Right kidney (tissue), 9 donors: ENCODE data around the gene TMEM145.
A peak's percentile ranks its signal among the peaks of the same experiment; 100 is the strongest.
"Not testable (repeated sequence)": the region's sequence is repeated elsewhere in the genome, so short reads cannot be mapped to it uniquely, and the experiment has no call there.

Experiments
- DNase-seq: peaks from one replicate; pipeline ENCODE4 v3.0.0-alpha.2; 2016
- long read RNA-seq, 8 donors: transcript quantifications; one replicate each; lab custom pipeline, GENCODE V29; 2026

Gene TMEM145
- long read RNA-seq, donor 1: 0 reads
- long read RNA-seq, donor 2: 0 reads
- long read RNA-seq, donor 3: 0 reads
- long read RNA-seq, donor 4: 0 reads
- long read RNA-seq, donor 5: 0 reads
- long read RNA-seq, donor 6: 0 reads
- long read RNA-seq, donor 7: 0 reads
- long read RNA-seq, donor 8: 0 reads

GRCh38 chr19:42313096-42313839 is at the start of gene TMEM145:
Gene TMEM145 (plus strand): TSS chr19:42313309. CDS start chr19:42313377, 68 bp downstream.
- DNase-seq: peak; percentile 73

- not testable (repeated sequence) for DNase-seq
These were observed 47.0 kb upstream of the TMEM145 start for GRCh38 chr19:42266105-42266504.

- not testable (repeated sequence) for DNase-seq
These were observed 46.0 kb upstream of the TMEM145 start for GRCh38 chr19:42266928-42267603.

GRCh38 chr19:42267644-42268141 is 45.4 kb upstream of the TMEM145 start:
- DNase-seq: no peak

GRCh38 chr19:42268142-42268703 is 44.9 kb upstream of the TMEM145 start:
- peak; percentile 100 for DNase-seq

- DNase-seq: peak; percentile 95
These were observed 44.2 kb upstream of the TMEM145 start, which contains the start of gene CIC for GRCh38 chr19:42268704-42269477. Gene CIC (plus strand): TSS chr19:42269252. CDS start chr19:42271784, 2,532 bp downstream.

GRCh38 chr19:42269478-42270345 is 43.4 kb upstream of the TMEM145 start:
- no peak for DNase-seq

- DNase-seq: no peak
These were observed 42.6 kb upstream of the TMEM145 start for GRCh38 chr19:42270346-42271044.

- no peak for DNase-seq
These were observed 42.1 kb upstream of the TMEM145 start for GRCh38 chr19:42271045-42271419.

- DNase-seq: no peak
These were observed 41.1 kb upstream of the TMEM145 start for GRCh38 chr19:42271861-42272534.

- DNase-seq: no peak
These were observed 40.6 kb upstream of the TMEM145 start for GRCh38 chr19:42272535-42272897.

GRCh38 chr19:42272989-42273406 is 40.1 kb upstream of the TMEM145 start:
- no peak for DNase-seq

- no peak for DNase-seq
These were observed 39.6 kb upstream of the TMEM145 start for GRCh38 chr19:42273407-42274064.

- DNase-seq: no peak
These were observed 38.9 kb upstream of the TMEM145 start for GRCh38 chr19:42274065-42274682.

- DNase-seq: no peak
These were observed 38.0 kb upstream of the TMEM145 start for GRCh38 chr19:42275103-42275502.

GRCh38 chr19:42275517-42275916 is 37.6 kb upstream of the TMEM145 start:
- DNase-seq: no peak

GRCh38 chr19:42276284-42276683 is 36.8 kb upstream of the TMEM145 start:
- DNase-seq: no peak

- no peak for DNase-seq
These were observed 36.3 kb upstream of the TMEM145 start for GRCh38 chr19:42276821-42277220.
